ENCODE data around the gene AAMDC.

GRCh38 chr11:77874206-77874605 is 53.3 kb downstream of the AAMDC start:
- no peak for TF ChIP-seq CTCF (IDR thresholded peaks at IDR 0.05)
- no peak for TF ChIP-seq POLR2AphosphoS5 (IDR thresholded peaks at IDR 0.05)
- no peak for TF ChIP-seq POLR2A (IDR thresholded peaks at IDR 0.05)
- no peak for TF ChIP-seq EP300 (IDR thresholded peaks at IDR 0.05; ENCODE audit: low read depth)
